BLaER1 treated with 17β-estradiol and CSF1 and Interleukin-3, amounts not matched to agents 10 nM and 100 nM (cell line): Measurements from ENCODE around the gene LTV1.
"Not testable (repeated sequence)": the region's sequence is repeated elsewhere in the genome, so short reads cannot be mapped to it uniquely, and the experiment has no call there.

ENCODE experiments used
- H3K27ac ChIP-seq, 11 experiments: shearing (Covaris generic); formaldehyde crosslinking; 2 replicates each; pipeline ENCODE4 v1.8.1; 2022
- H3K27me3 ChIP-seq, 11 experiments: shearing (Covaris generic); formaldehyde crosslinking; 2 replicates each; pipeline ENCODE4 v1.8.1; 2022
- H3K36me3 ChIP-seq, 11 experiments: shearing (Covaris generic); formaldehyde crosslinking; 2 replicates each; pipeline ENCODE4 v1.8.1; 2022
- H3K4me1 ChIP-seq, 10 experiments: shearing (Covaris generic); formaldehyde crosslinking; 2 replicates each; pipeline ENCODE4 v1.8.1; 2022
- H3K4me2 ChIP-seq, 11 experiments: shearing (Covaris generic); formaldehyde crosslinking; 2 replicates each; pipeline ENCODE4 v1.8.1; 2022
- H3K4me3 ChIP-seq, 10 experiments: shearing (Covaris generic); formaldehyde crosslinking; 2 replicates each; pipeline ENCODE4 v1.8.1; 2022
- H3K9ac ChIP-seq, 11 experiments: shearing (Covaris generic); formaldehyde crosslinking; 2 replicates each; pipeline ENCODE4 v1.8.1; 2022
- H3K9me3 ChIP-seq, 11 experiments: shearing (Covaris generic); formaldehyde crosslinking; replicated peaks in 1 of 11; 2 replicates each; pipeline ENCODE4 v1.8.1; 2022
- H4K20me1 ChIP-seq, 11 experiments: shearing (Covaris generic); formaldehyde crosslinking; 2 replicates each; pipeline ENCODE4 v1.8.1; 2022
- Cebpa-rat ChIP-seq, 11 experiments: shearing (Covaris generic); IDR thresholded peaks; 2 replicates each; pipeline ENCODE4 v1.8.1; 2022

The LTV1 gene

DNA sequence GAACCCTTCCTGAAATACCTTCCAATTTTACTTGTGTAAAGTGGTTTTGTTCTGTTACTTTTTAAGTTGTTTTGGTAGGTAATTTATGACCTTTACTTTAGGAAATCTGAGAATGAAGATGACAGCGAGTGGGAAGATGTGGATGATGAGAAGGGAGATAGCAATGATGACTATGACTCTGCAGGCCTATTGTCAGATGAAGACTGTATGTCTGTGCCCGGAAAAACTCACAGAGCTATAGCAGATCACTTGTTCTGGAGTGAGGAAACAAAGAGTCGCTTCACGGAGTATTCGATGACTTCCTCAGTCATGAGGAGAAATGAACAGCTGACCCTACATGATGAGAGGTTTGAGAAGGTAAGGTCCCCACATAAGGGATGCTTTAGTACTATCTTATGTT, 14.5 kb downstream of the LTV1 start:
- no peaks in the 10 kb centered on the region for H3K27me3 ChIP-seq
- H3K27ac ChIP-seq = no peak overlapping the region
- H3K9me3 ChIP-seq = peaks cover 4 to 22% (median 15%) of the 10 kb centered on the region in 11 experiments
- H3K36me3 ChIP-seq = peaks cover 87 to 100% (median 98%) of the 10 kb centered on the region in 11 experiments
- H3K4me2 ChIP-seq = no peak overlapping the region
- H3K4me1 ChIP-seq = no peaks in the 10 kb centered on the region
- H3K9ac ChIP-seq = no peak overlapping the region
- peaks cover 0 to 84% (median 26%) of the 10 kb centered on the region in 11 experiments; a peak in 13 of 22 replicates for H4K20me1 ChIP-seq
- no peak for TF ChIP-seq Cebpa-rat (IDR thresholded peaks at IDR 0.05)
- no peak overlapping the region for H3K4me3 ChIP-seq

- Histone ChIP-seq H3K36me3 (peaks cover 98 to 100% (median 100%) of the 10 kb centered on the region in 11 experiments), H3K27ac (no peak overlapping the region), H4K20me1 (peaks cover 0 to 63% (median 17%) of the 10 kb centered on the region in 11 experiments; a peak in 13 of 22 replicates), H3K4me3 (no peak overlapping the region), H3K9ac (no peak overlapping the region), H3K4me1 (no peaks in the 10 kb centered on the region), H3K27me3 (no peaks in the 10 kb centered on the region), H3K9me3 (peaks cover 0 to 8% (median 4%) of the 10 kb centered on the region in 11 experiments; a peak in 5 of 22 replicates), H3K4me2 (no peak overlapping the region)
- TF ChIP-seq Cebpa-rat (IDR thresholded peaks at IDR 0.05) = no peak
These were observed 16.9 kb downstream of the LTV1 start for GRCh38 chr6:143859891-143860660.

DNA sequence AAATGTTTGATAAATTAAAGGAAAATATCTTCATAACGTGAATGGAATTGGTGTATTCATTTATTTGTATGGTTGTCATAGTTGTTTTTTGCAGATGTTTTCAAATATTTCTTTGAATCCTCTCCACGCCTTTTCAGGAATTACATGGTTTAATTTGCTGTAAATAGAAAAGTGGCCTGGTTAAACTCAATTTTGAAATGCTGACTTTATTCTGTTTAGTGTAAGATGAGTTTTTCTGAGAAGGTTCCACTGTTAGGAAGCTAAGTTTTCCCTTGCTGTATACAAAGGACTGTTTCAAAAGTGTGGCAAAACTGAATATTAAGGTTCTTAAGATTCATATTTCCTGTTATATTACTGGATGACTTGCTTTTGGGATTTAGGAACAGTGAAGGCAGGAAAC, 20.6 kb downstream of the LTV1 start:
- Histone ChIP-seq H3K36me3 (peaks cover 73 to 85% (median 77%) of the 10 kb centered on the region in 11 experiments), H3K9me3 (peaks cover 10 to 26% (median 15%) of the 10 kb centered on the region in 11 experiments), H3K4me3 (no peak overlapping the region), H3K4me2 (no peak overlapping the region), H3K4me1 (no peaks in the 10 kb centered on the region), H4K20me1 (peaks cover 0 to 26% (median 0%) of the 10 kb centered on the region in 11 experiments; a peak in 6 of 22 replicates), H3K27ac (no peak overlapping the region), H3K27me3 (no peaks in the 10 kb centered on the region), H3K9ac (no peak overlapping the region)
- TF ChIP-seq Cebpa-rat (IDR thresholded peaks at IDR 0.05) = no peak

DNA sequence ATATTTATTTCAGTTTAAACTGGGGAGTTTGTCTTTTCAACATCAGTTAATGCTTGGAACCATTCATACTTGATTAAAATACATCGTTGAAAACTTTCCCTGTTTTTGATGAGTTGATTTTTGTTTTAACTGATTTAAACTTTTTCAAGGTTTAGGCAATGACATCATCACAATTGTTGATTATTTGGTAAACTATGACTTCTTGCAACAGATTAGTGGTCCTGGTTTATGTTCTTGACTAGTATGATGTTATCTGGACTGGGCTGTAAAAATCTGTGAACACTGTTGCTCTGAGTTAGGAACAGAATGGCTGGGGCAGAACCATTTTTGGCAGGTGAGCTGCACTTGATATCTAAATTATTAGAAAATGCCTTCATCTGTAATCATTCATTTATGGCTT, 21.1 kb downstream of the LTV1 start, which contains the start of gene ZC2HC1B:
TSS of gene ZC2HC1B (plus strand) at position 241 of the 400 bp plus-strand sequence. CDS start at position 307, 66 bp downstream.
- peaks cover 0 to 22% (median 0%) of the 10 kb centered on the region in 11 experiments; a peak in 6 of 22 replicates for H4K20me1 ChIP-seq
- no peaks in the 10 kb centered on the region for H3K27me3 ChIP-seq
- TF ChIP-seq Cebpa-rat (IDR thresholded peaks at IDR 0.05) = no peak
- H3K4me2 ChIP-seq = no peak within 1 kb of the TSS
- H3K27ac ChIP-seq = no peak within 1 kb of the TSS
- H3K4me1 ChIP-seq = no peaks in the 10 kb centered on the region
- H3K4me3 ChIP-seq = no peak within 1 kb of the TSS
- peaks cover 68 to 80% (median 72%) of the 10 kb centered on the region in 11 experiments for H3K36me3 ChIP-seq
- H3K9me3 ChIP-seq = peaks cover 11 to 29% (median 15%) of the 10 kb centered on the region in 11 experiments
- H3K9ac ChIP-seq = no peak within 1 kb of the TSS

GRCh38 chr6:143867236-143867635, 24.1 kb downstream of the LTV1 start:
- Histone ChIP-seq H3K36me3 (peaks cover 38 to 50% (median 42%) of the 10 kb centered on the region in 11 experiments), H3K4me3 (no peak overlapping the region), H3K9me3 (peaks cover 11 to 33% (median 17%) of the 10 kb centered on the region in 11 experiments), H4K20me1 (no peaks in the 10 kb centered on the region), H3K9ac (no peak overlapping the region), H3K27ac (no peak overlapping the region), H3K4me2 (no peak overlapping the region), H3K27me3 (no peaks in the 10 kb centered on the region), H3K4me1 (peaks cover 0 to 4% (median 0%) of the 10 kb centered on the region in 10 experiments; a peak in 1 of 20 replicates)
- no peak for TF ChIP-seq Cebpa-rat (IDR thresholded peaks at IDR 0.05)

DNA sequence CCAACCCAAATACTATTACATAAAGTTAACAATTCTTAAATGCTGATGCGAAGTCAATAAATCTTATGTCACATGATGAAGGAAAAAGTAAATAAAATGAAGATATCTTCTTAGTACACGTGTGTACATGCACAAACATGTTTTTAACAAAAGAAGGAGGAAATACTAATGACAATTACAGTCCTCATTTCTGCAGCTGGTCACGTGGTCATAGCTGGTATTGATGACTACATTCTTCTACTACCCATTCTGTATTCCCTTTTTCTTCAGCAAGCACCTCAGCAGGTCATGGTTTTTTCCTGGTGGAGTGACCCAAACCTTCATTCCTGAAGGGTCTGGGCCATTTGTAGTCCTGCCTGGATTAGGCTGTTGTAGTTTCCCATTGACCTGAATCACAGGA, 25.7 kb downstream of the LTV1 start:
- not testable (repeated sequence) for H3K4me1 ChIP-seq, H3K4me3 ChIP-seq, H3K27me3 ChIP-seq, H3K27ac ChIP-seq, H3K4me2 ChIP-seq, H4K20me1 ChIP-seq, H3K9ac ChIP-seq
- peaks cover 13 to 35% (median 18%) of the 10 kb centered on the region in 11 experiments for H3K9me3 ChIP-seq
- peaks cover 23 to 34% (median 26%) of the 10 kb centered on the region in 11 experiments for H3K36me3 ChIP-seq

DNA sequence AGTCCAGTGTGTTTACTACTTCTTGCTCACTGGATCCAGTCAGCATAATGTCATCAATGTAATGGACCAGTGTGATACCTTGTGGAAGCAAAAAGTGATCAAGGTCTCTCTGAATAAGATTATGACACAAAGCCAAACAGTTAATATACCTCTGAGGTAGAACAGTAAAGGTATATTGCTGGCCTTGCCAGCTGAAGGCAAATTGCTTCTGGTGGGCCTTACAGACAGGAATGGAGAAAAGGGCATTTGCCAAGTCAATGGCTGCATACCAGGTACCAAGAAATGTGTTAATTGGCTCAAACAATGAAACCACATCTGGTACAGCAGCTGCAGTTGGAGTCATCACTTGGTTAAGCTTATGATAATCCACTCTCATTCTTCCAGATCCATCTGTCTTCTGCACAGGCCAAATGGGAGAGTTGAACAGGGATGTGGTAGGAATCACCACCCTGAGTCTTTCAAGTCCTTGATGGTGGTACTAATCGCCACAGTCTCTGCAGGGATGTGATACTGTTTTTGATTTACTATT, 28.1 kb downstream of the LTV1 start:
- not testable (repeated sequence) for H3K36me3 ChIP-seq, H3K4me1 ChIP-seq, H3K4me3 ChIP-seq, H4K20me1 ChIP-seq, H3K27me3 ChIP-seq, H3K9ac ChIP-seq, H3K4me2 ChIP-seq, H3K27ac ChIP-seq
- peaks cover 30 to 53% (median 33%) of the 10 kb centered on the region in 11 experiments for H3K9me3 ChIP-seq

- H3K27ac ChIP-seq = 0 out of 22 replicates have a peak overlapping the region, but pooled peaks of 1 of the 11 experiments have one; percentile 23
- H3K4me3 ChIP-seq = no peak overlapping the region
- H3K9me3 ChIP-seq = peaks cover 31 to 52% (median 36%) of the 10 kb centered on the region in 11 experiments
- 0 out of 22 replicates have a peak, but pooled peaks cover 0 to 4% (median 0%) of the 10 kb centered on the region in 11 experiments for H3K36me3 ChIP-seq
- TF ChIP-seq Cebpa-rat (IDR thresholded peaks at IDR 0.05) = no peak
- H3K9ac ChIP-seq = peak overlapping the region in 1 of 11 experiments; percentile 2; a peak in 1 of 22 replicates
- peaks cover 0 to 4% (median 0%) of the 10 kb centered on the region in 10 experiments; a peak in 1 of 20 replicates for H3K4me1 ChIP-seq
- H3K27me3 ChIP-seq = no peaks in the 10 kb centered on the region
- no peaks in the 10 kb centered on the region for H4K20me1 ChIP-seq
- H3K4me2 ChIP-seq = peak overlapping the region in 3 of 11 experiments; percentile 14 to 54 (median 28); a peak in 5 of 22 replicates
These were observed 29.1 kb downstream of the LTV1 start for GRCh38 chr6:143872201-143872600.

GRCh38 chr6:143873600-143873999, 30.5 kb downstream of the LTV1 start:
- not testable (repeated sequence) for H4K20me1 ChIP-seq, H3K27me3 ChIP-seq, H3K9ac ChIP-seq, H3K4me3 ChIP-seq, H3K36me3 ChIP-seq, H3K4me1 ChIP-seq, H3K4me2 ChIP-seq, H3K27ac ChIP-seq
- peaks cover 18 to 48% (median 31%) of the 10 kb centered on the region in 11 experiments for H3K9me3 ChIP-seq

DNA sequence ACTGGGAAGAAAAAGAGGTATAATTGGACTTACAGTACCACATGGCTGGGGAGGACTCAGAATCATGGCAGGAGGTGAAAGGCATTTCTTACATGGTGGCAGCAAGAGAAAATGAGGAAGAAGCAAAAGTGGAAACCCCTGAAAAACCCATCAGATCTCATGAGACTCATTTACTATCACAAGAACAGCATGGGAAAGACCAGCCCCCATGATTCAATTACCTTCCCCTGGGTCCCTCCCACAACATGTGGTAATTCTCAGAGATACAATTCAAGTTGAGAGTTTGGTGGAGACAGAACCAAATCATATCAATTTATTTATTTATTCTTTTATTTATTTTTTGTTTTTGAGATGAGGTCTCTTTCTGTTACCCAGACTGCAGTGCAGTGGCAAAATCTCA, 31.4 kb downstream of the LTV1 start:
- not testable (repeated sequence) for H3K36me3 ChIP-seq, H3K9ac ChIP-seq, H3K27ac ChIP-seq, H3K4me3 ChIP-seq, H3K27me3 ChIP-seq, H3K4me1 ChIP-seq, H3K4me2 ChIP-seq, H4K20me1 ChIP-seq
- peaks cover 14 to 39% (median 27%) of the 10 kb centered on the region in 11 experiments for H3K9me3 ChIP-seq
